H9 (cell line): ENCODE measurements around the gene SLC25A24. TPM values are rescaled to one million over a fixed set of nuclear protein-coding genes. Genes with fewer than 3 reads are reported as not detected.

Source experiments
- DNase-seq: peaks from one replicate; pipeline ENCODE4 v3.0.0-alpha.2; 2017
- H2AFZ ChIP-seq: one replicate; pipeline ENCODE4 v1.6.1; 2013; ENCODE audit warnings: mild to moderate bottlenecking, low read length, control low read depth, moderate library complexity
- H2AK5ac ChIP-seq: 2 replicates; pipeline ENCODE4 v1.6.1; 2013; ENCODE audit warnings: low read length, control low read depth, mixed read lengths; ENCODE audit not compliant: insufficient read length
- H2BK120ac ChIP-seq: one replicate; pipeline ENCODE4 v1.6.1; 2013; ENCODE audit warnings: low read depth, mild to moderate bottlenecking, low read length, control low read depth, inconsistent platforms; ENCODE audit not compliant: poor library complexity, severe bottlenecking
- H2BK12ac ChIP-seq: 2 replicates; pipeline ENCODE4 v1.6.1; 2013; ENCODE audit warnings: low read length, control low read depth, mixed read lengths, low read depth; ENCODE audit not compliant: insufficient read length
- H2BK15ac ChIP-seq: 2 replicates; pipeline ENCODE4 v1.6.1; 2013; ENCODE audit warnings: low read depth, low read length, control low read depth
- H2BK20ac ChIP-seq: one replicate; pipeline ENCODE4 v1.6.1; 2013; ENCODE audit warnings: low read depth, mild to moderate bottlenecking, low read length, control low read depth, inconsistent platforms; ENCODE audit not compliant: poor library complexity, severe bottlenecking
- H2BK5ac ChIP-seq: 2 replicates; pipeline ENCODE4 v1.6.1; 2013; ENCODE audit warnings: low read length, control low read depth, mixed read lengths; ENCODE audit not compliant: insufficient read length
- H3K14ac ChIP-seq: 2 replicates; pipeline ENCODE4 v1.6.1; 2013; ENCODE audit warnings: low read length, control low read depth; ENCODE audit not compliant: insufficient read depth
- H3K18ac ChIP-seq: 2 replicates; pipeline ENCODE4 v1.6.1; 2013; ENCODE audit warnings: low read depth, mild to moderate bottlenecking, mixed read lengths, low read length, control low read depth; ENCODE audit not compliant: insufficient read length
- H3K23ac ChIP-seq: 2 replicates; pipeline ENCODE4 v1.6.1; 2013; ENCODE audit warnings: low read length, control low read depth, mixed read lengths, low read depth; ENCODE audit not compliant: insufficient read length
- H3K23me2 ChIP-seq: 2 replicates; pipeline ENCODE4 v1.6.1; 2013; ENCODE audit warnings: low read depth, mild to moderate bottlenecking, mixed read lengths, low read length, control low read depth; ENCODE audit not compliant: insufficient read length, poor library complexity, severe bottlenecking
- H3K27ac ChIP-seq: 2 replicates; pipeline ENCODE4 v1.5.1; 2013; ENCODE audit warnings: low read length, control low read depth, mixed read lengths, low read depth; ENCODE audit not compliant: insufficient read length
- H3K27me3 ChIP-seq: 2 replicates; pipeline ENCODE4 v1.6.1; 2013; ENCODE audit warnings: low read length, control low read depth, inconsistent platforms; ENCODE audit not compliant: insufficient read depth
- H3K4ac ChIP-seq: 2 replicates; pipeline ENCODE4 v1.6.1; 2013; ENCODE audit warnings: low read depth, mild to moderate bottlenecking, control low read depth, inconsistent platforms, low read length, moderate library complexity
- H3K4me1 ChIP-seq: 2 replicates; pipeline ENCODE4 v1.6.1; 2013; ENCODE audit warnings: low read length, control low read depth, inconsistent platforms; ENCODE audit not compliant: insufficient read depth
- H3K4me2 ChIP-seq: 2 replicates; pipeline ENCODE4 v1.6.1; 2013; ENCODE audit warnings: low read length, control low read depth, mixed read lengths; ENCODE audit not compliant: insufficient read length, insufficient read depth
- H3K56ac ChIP-seq: 2 replicates; pipeline ENCODE4 v1.6.1; 2013; ENCODE audit warnings: low read depth, mild to moderate bottlenecking, mixed read lengths, low read length, control low read depth; ENCODE audit not compliant: insufficient read length
- H3K79me1 ChIP-seq: 2 replicates; pipeline ENCODE4 v1.6.1; 2013; ENCODE audit warnings: low read depth, mild to moderate bottlenecking, moderate library complexity, low read length, control low read depth, inconsistent platforms; ENCODE audit not compliant: insufficient read depth, poor library complexity, severe bottlenecking
- H3K79me2 ChIP-seq: 2 replicates; pipeline ENCODE4 v1.6.1; 2013; ENCODE audit warnings: low read length, control low read depth, inconsistent platforms; ENCODE audit not compliant: insufficient read depth
- H3K9ac ChIP-seq: 2 replicates; pipeline ENCODE4 v1.6.1; 2013; ENCODE audit warnings: low read length, control low read depth, mixed read lengths; ENCODE audit not compliant: insufficient read length; ENCODE audit errors: extremely low read depth
- H3K9me3 ChIP-seq: one replicate; pipeline ENCODE4 v1.6.1; 2013; ENCODE audit warnings: low read depth, low read length, inconsistent platforms; ENCODE audit not compliant: control insufficient read depth
- H3T11ph ChIP-seq: one replicate; pipeline ENCODE4 v1.6.1; 2013; ENCODE audit warnings: mild to moderate bottlenecking, low read length, control low read depth, inconsistent platforms
- H4K20me1 ChIP-seq: one replicate; pipeline ENCODE4 v1.6.1; 2013; ENCODE audit not compliant: control insufficient read depth, insufficient read length, insufficient read depth
- H4K5ac ChIP-seq: 2 replicates; pipeline ENCODE4 v1.6.1; 2013; ENCODE audit warnings: low read depth, mild to moderate bottlenecking, mixed read lengths, low read length, control low read depth; ENCODE audit not compliant: insufficient read length
- H4K8ac ChIP-seq: replicated peaks from 2 replicates; pipeline ENCODE4 v1.6.1; 2013; ENCODE audit warnings: low read length, control low read depth, mixed read lengths, low read depth; ENCODE audit not compliant: insufficient read length
- H4K91ac ChIP-seq: 2 replicates; pipeline ENCODE4 v1.6.1; 2013; ENCODE audit warnings: low read depth, mild to moderate bottlenecking, moderate library complexity, mixed read lengths, low read length, control low read depth; ENCODE audit not compliant: insufficient read length
- H3K27ac Mint-ChIP-seq, 3 experiments: 2 replicates in 2 of 3; 3 replicates in 1 of 3; pipeline ENCODE4 v1.8.0; 2020 to 2021; ENCODE audit warnings: mixed read lengths in 3 of 3, mild to moderate bottlenecking in 1 of 3, moderate library complexity in 1 of 3
- H3K27me3 Mint-ChIP-seq: 2 replicates; pipeline ENCODE4 v1.8.0; 2021; ENCODE audit warnings: low read depth, mild to moderate bottlenecking, moderate library complexity, mixed read lengths
- H3K36me3 Mint-ChIP-seq, 3 experiments: 2 replicates in 2 of 3; 3 replicates in 1 of 3; pipeline ENCODE4 v1.8.0; 2020 to 2021; ENCODE audit warnings: low read depth in 3 of 3, mixed read lengths in 3 of 3; ENCODE audit not compliant: insufficient read depth in 1 of 3
- H3K4me1 Mint-ChIP-seq, 2 experiments: 2 replicates each; pipeline ENCODE4 v1.8.0; 2020; ENCODE audit warnings: mixed read lengths in 2 of 2
- H3K4me3 Mint-ChIP-seq, 2 experiments: 2 replicates in 1 of 2; 3 replicates in 1 of 2; pipeline ENCODE4 v1.8.0; 2020 to 2021; ENCODE audit warnings: mild to moderate bottlenecking in 2 of 2, mixed read lengths in 2 of 2, moderate library complexity in 1 of 2
- H3K9me3 Mint-ChIP-seq, 2 experiments: 2 replicates in 1 of 2; 3 replicates in 1 of 2; pipeline ENCODE4 v1.8.0; 2020; ENCODE audit warnings: mild to moderate bottlenecking in 2 of 2, mixed read lengths in 2 of 2, moderate library complexity in 1 of 2
- CTCF ChIP-seq: fragments of 200-600 bp; sonication (generic); conservative IDR thresholded peaks from 3 replicates; pipeline ENCODE4 v1.8.0; 2021; ENCODE audit warnings: antibody characterized with exemption, mild to moderate bottlenecking
- WGBS: extraction: QIAGEN DNeasy Blood & Tissue Kit; methylation state at CpG from one replicate; pipeline ENCODE4 v1.1.7; 2013; ENCODE audit warnings: missing lambda C conversion rate, low lambda C conversion rate, mixed read lengths; ENCODE audit not compliant: insufficient read length; ENCODE audit errors: extremely low coverage; 5-methylcytosine and 5-hydroxymethylcytosine counted together
- total RNA-seq: library from RNA; stranded (reverse); gene quantifications from 2 replicates; pipeline ENCODE4 v1.2.1, GENCODE V29; 2021

Gene SLC25A24
- total RNA-seq, 1 experiment from 2014 or later: 35.1 TPM

GRCh38 chr1:108211014-108211413, 10.9 kb upstream of the SLC25A24 start:
- peaks cover 8 to 11% of the 10 kb centered on the region in 2 experiments for H3K4me1 Mint-ChIP-seq
- no peak overlapping the region for H2BK15ac ChIP-seq
- no peak overlapping the region for H4K91ac ChIP-seq
- no peaks in the 10 kb centered on the region for H3K9me3 ChIP-seq
- TF ChIP-seq CTCF: no peak
- H3K79me2 ChIP-seq: no peaks in the 10 kb centered on the region
- no peak overlapping the region for H2BK20ac ChIP-seq
- H3K27ac Mint-ChIP-seq: no peak overlapping the region
- H3K23me2 ChIP-seq: no peaks in the 10 kb centered on the region
- H2AFZ ChIP-seq: no peak overlapping the region
- no peak overlapping the region for H3K9ac ChIP-seq
- no peak for DNase-seq
- no peak overlapping the region for H3K4me2 ChIP-seq
- WGBS: no CpG with 5 or more reads among the region's 1 CpG
- no peak overlapping the region for H4K5ac ChIP-seq
- no peak overlapping the region for H3K14ac ChIP-seq
- H3K23ac ChIP-seq: no peak overlapping the region
- no peaks in the 10 kb centered on the region for H3K4me1 ChIP-seq
- no peak overlapping the region for H3K4me3 Mint-ChIP-seq
- no peak overlapping the region for H3K27ac ChIP-seq
- no peaks in the 10 kb centered on the region for H3K27me3 ChIP-seq
- H3K36me3 Mint-ChIP-seq: no peaks in the 10 kb centered on the region
- no peaks in the 10 kb centered on the region for H3K79me1 ChIP-seq
- H2BK120ac ChIP-seq: no peak overlapping the region
- H3T11ph ChIP-seq: no peak overlapping the region
- H3K27me3 Mint-ChIP-seq: peaks cover 5% of the 10 kb centered on the region; the same call in 1 of the 2 replicates
- H3K4ac ChIP-seq: no peak overlapping the region
- no peak overlapping the region for H2AK5ac ChIP-seq
- no peaks in the 10 kb centered on the region; a peak in 1 of 5 replicates for H3K9me3 Mint-ChIP-seq
- no peak overlapping the region for H4K8ac ChIP-seq
- H2BK12ac ChIP-seq: no peak overlapping the region
- H3K18ac ChIP-seq: no peak overlapping the region
- H2BK5ac ChIP-seq: no peak overlapping the region
- no peaks in the 10 kb centered on the region for H4K20me1 ChIP-seq
- H3K56ac ChIP-seq: no peak overlapping the region
